Hepatocyte (in vitro differentiated cells): ENCODE data around the gene IL4I1.

Experiments used
- EZH2 ChIP-seq: fragments of 200-600 bp; sonication (generic); IDR thresholded peaks from 2 replicates; pipeline ENCODE4 v1.6.1; 2016; ENCODE audit warnings: antibody characterized with exemption, mild to moderate bottlenecking, borderline replicate concordance
- EZH2phosphoT487 ChIP-seq: fragments of 200-600 bp; sonication (generic); IDR thresholded peaks from one replicate; pipeline ENCODE4 v1.6.1; 2018; ENCODE audit warnings: antibody characterized with exemption, mild to moderate bottlenecking, low read depth, moderate library complexity; ENCODE audit not compliant: unreplicated experiment, severe bottlenecking
- TF ChIP-seq, protein P1 (sequence below): fragments of 200-600 bp; sonication (generic); IDR thresholded peaks from 2 replicates; pipeline ENCODE4 v1.5.1; 2016; ENCODE audit warnings: antibody characterized with exemption, mild to moderate bottlenecking; ENCODE audit not compliant: poor library complexity

DNA sequence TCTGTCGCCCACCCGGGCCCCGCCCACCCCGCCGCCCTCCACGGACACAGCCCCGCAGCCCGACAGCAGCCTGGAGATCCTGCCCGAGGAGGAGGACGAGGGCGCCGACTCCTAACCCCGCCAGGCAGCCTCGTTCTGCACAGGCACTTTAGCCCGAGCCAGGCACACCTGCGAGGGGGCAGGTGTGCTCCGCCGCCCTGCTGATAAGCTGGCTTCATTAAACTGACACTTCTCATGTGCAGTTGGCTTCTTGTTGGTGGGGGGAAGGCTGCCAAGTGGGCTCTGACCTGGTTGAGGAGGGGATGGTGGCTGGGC lies 8.2 kb downstream of the IL4I1 start:
- TF ChIP-seq EZH2 (no peak), EZH2phosphoT487 (no peak)
- TF ChIP-seq, protein P1, sequence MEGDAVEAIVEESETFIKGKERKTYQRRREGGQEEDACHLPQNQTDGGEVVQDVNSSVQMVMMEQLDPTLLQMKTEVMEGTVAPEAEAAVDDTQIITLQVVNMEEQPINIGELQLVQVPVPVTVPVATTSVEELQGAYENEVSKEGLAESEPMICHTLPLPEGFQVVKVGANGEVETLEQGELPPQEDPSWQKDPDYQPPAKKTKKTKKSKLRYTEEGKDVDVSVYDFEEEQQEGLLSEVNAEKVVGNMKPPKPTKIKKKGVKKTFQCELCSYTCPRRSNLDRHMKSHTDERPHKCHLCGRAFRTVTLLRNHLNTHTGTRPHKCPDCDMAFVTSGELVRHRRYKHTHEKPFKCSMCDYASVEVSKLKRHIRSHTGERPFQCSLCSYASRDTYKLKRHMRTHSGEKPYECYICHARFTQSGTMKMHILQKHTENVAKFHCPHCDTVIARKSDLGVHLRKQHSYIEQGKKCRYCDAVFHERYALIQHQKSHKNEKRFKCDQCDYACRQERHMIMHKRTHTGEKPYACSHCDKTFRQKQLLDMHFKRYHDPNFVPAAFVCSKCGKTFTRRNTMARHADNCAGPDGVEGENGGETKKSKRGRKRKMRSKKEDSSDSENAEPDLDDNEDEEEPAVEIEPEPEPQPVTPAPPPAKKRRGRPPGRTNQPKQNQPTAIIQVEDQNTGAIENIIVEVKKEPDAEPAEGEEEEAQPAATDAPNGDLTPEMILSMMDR, result no peak
